HEK293T (cell line): Measurements from ENCODE around the gene IGSF23.

Source experiments
- ARNT ChIP-seq: fragments of 450-650 bp; IDR thresholded peaks from 2 replicates; pipeline ENCODE4 v1.6.1; 2017; ENCODE audit warnings: mild to moderate bottlenecking
- CTBP1 ChIP-seq: fragments of 450-650 bp; IDR thresholded peaks from 2 replicates; pipeline ENCODE4 v1.6.1; 2016; ENCODE audit warnings: borderline replicate concordance
- ELF4 ChIP-seq: fragments of 450-650 bp; IDR thresholded peaks from 2 replicates; pipeline ENCODE4 v1.6.1; 2017; ENCODE audit warnings: antibody characterized with exemption
- FOXA1 ChIP-seq: fragments of 450-650 bp; IDR thresholded peaks from 2 replicates; pipeline ENCODE4 v1.6.1; 2016; ENCODE audit warnings: mild to moderate bottlenecking
- FOXM1 ChIP-seq: fragments of 450-650 bp; IDR thresholded peaks from 2 replicates; pipeline ENCODE4 v1.6.1; 2017; ENCODE audit warnings: mild to moderate bottlenecking, borderline replicate concordance
- SP1 ChIP-seq: fragments of 450-650 bp; IDR thresholded peaks from 2 replicates; pipeline ENCODE4 v1.6.1; 2017
- TARDBP ChIP-seq: fragments of 450-650 bp; IDR thresholded peaks from 2 replicates; pipeline ENCODE4 v1.6.1; 2016
- ZNF384 ChIP-seq: fragments of 450-650 bp; IDR thresholded peaks from 2 replicates; pipeline ENCODE4 v1.6.1; 2016

DNA sequence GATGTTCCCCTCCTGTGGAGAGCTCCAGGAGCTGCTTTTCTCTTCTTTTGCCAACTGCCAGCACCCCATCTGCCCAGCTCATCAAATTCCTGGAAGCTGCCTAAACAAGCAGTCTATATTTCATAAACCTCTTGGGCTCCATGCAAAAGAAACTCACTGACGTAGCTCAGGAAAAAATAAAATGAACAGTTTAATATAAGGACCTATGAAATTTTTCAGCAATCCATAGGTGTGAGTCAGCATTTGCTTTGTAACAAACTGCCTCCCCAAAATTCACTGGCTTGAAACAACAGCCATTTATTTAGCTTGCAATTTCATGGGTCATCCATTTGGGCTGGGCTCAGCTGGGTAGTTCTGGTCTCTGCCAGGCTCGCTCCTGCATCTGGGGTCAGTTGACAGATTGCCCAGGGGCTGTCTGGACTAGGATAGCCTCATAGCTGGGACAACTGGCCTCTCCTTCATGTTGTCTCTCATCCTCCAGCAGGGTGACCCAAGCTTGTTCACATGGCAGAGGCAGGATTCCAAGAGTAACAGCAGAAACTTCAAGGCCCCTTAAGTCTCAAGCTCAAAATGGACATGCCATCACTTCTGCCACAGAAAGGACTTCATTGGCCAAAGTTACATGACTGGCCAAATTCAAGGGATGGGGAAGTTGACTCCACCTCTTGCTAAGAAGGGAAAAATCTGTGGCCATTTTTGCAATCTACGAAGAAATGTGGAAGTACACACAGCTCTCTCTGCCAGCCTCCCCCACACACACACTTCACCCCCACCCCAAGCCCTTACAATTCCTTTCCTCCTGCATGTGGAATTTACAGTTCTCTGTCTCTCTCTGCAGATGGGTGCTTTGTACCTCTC lies 22.4 kb downstream of the IGSF23 start:
- TF ChIP-seq FOXM1 (no peak), SP1 (no peak), ELF4 (no peak), ZNF384 (no peak), FOXA1 (no peak), ARNT (no peak), TARDBP (no peak), CTBP1 (no peak)
